Activated CD4-positive, alpha-beta T cell treated with anti-CD3 and anti-CD28 coated beads for 1 hour (primary cell): ENCODE measurements around the gene KLHL2.
"Not testable (repeated sequence)": the region's sequence is repeated elsewhere in the genome, so short reads cannot be mapped to it uniquely, and the experiment has no call there.

Experiments
- DNase-seq: peaks from one replicate; pipeline ENCODE4 v3.0.0-alpha.2; 2020

KLHL2 gene

GRCh38 chr4:165203541-165204461 is 3.6 kb upstream of the KLHL2 start:
- DNase-seq = no peak

- no peak for DNase-seq
These were observed 2.9 kb upstream of the KLHL2 start for GRCh38 chr4:165204462-165204830.

GRCh38 chr4:165207016-165207430 is 338 bp upstream of the KLHL2 start:
- DNase-seq = no peak

DNA sequence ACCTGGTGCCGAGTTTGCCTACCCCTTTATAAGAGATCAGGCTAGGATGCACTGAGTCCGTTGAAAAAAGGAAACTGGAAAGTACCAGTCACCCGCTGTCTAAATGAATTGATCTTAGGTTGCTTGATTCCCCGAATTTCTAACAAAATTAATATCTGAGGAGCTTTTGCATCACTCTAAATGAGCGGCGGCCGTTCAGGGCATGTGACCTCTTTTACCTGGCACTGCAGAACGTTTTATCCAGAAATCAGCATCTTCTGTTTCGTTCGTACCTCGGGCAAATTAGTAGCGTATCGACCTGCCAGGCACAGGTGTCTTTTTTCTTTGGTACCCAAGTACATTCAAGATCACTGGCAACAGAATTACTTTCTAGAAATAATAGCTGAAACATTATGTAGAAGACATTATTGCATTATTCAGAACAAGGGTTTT is 876 bp downstream of the KLHL2 start:
- no peak for DNase-seq

DNA sequence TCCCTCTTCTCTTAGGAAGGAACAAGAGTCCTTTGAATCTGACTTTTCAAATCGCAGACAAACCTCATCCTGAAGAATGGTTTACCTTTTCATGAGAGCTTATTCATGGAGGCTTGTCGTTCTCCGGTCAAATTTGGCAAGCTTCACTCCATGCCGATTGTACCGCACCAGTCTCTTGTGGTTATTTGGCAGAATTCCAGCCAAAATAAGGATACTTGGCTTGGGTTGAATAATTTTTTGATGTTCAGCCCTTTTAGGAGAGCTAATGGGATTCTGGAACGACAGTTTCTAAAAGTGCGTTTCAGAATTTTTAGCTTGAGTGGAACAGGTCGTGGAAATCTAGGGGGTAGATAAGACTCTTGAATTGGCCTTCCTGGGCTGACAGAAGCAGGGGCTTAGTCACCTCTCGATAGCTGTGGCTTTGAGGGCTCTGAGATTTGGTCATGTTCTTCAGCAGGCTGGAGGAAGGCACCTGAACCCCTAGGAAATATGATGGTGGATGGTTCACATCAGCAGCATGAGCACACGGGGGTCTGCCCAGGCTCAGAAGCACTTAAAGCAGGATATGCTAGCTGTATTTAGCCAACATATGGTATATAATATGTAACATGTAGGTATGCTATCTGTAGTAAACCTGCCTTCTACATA is 1.5 kb downstream of the KLHL2 start:
- no peak for DNase-seq

DNA sequence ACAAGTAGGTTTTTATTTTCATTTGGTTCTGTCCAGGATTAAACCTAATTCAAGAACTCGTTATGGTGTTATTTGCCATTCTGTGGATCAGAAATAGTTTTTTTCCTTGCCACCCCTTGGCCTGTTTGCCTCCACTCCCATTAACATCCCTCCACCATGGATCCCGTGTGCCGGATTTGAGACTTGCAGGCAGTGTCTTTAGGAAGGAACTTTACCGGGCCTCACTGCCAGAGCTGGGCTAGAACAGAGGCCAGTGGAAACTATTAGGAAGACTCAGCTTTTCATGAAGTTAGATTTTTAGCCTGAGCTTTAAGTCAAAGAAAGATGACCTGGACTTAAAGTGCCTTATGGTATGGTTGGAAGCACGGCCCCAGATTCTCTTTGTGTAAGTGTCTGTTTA is 2.4 kb downstream of the KLHL2 start:
- no peak for DNase-seq

GRCh38 chr4:165210566-165210965 is 3.2 kb downstream of the KLHL2 start:
- no peak for DNase-seq

GRCh38 chr4:165212647-165213046 is 5.3 kb downstream of the KLHL2 start:
- DNase-seq = not testable (repeated sequence)

DNA sequence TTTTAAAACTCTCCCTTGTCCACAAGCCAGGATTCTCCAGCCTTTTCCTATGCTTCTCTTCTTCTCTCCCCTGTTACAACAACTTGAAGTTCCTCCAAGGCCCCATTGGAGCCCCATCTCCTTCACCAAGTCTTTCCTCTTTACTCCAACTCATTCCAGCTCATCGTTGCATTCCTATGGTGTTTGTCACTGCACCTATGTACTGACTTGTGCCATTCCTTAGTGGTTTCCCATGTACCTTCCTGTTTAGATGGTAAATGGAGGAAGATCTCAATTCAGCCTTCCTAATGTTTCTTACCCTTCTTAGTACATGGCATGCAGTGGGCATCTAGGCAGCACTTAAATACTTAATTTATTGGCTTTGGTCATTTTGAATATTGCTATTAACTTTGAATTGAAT is 6.0 kb downstream of the KLHL2 start:
- not testable (repeated sequence) for DNase-seq

GRCh38 chr4:165213991-165214709 is 6.8 kb downstream of the KLHL2 start:
- not testable (repeated sequence) for DNase-seq

DNA sequence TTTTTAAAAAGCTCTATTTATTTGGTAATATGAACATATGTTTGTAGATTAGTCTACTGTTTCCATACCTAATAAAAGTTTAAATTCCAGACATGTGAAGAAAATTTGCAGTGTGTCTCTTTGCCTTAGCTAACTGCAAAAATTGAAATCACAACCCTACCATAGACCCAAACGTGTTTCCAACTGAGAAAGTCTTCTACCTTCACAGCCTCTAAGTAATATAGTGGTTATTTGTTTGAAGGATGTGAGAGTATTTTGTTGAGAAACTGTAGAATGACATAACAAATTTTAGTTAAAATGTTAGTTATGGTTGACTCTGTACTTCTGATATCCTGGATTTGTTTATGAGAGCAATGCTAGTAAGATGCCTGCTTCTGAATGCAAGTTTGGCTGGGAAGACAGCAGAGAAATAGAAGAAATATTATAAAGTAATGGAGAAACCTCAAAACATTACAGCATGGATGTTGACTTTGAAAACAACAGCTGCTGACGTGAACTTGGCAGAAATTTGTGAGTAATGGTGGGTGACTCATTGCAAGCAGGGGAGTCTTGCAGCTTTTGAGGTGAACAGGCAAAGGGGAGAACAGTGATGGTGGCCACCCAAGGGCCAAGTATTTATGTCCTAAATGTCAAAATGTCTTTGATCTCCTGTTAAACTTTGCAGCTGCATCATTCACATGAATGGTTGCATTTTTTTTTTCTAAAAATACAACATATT is 7.8 kb downstream of the KLHL2 start:
- not testable (repeated sequence) for DNase-seq

DNA sequence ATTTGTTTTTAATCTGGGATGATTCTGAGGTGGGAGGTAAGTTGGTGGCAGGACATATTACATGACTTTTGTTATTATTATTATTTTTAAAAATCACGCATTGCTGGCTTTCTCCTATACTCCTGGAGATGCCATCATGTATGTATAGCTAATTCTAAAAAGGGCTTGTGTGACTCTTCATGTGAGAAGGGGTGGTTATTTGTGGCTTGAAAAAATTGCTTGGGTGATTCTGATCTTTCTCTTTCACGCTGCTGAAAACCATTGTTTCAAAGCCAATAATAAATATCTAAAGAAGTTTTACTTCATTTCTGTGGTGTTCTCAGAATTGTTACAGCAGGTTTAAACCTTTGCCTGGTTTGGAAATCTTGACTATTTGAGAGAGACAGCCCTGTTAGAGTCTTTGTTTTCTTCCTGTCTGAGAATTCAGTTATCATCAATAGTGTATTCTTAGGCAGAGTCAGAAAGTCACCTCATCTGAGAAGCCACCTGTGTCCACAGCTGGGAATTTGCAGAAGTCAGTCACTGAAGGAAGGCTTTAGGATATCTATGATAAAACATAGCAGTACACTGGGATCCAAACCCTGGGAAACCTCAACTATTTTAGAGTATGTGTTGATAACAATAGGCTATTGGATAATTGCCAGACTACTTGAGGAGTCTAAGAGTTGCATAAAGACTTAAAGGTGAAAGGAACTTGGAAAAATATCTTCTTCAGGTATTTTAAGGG is 8.6 kb downstream of the KLHL2 start:
- not testable (repeated sequence) for DNase-seq

DNA sequence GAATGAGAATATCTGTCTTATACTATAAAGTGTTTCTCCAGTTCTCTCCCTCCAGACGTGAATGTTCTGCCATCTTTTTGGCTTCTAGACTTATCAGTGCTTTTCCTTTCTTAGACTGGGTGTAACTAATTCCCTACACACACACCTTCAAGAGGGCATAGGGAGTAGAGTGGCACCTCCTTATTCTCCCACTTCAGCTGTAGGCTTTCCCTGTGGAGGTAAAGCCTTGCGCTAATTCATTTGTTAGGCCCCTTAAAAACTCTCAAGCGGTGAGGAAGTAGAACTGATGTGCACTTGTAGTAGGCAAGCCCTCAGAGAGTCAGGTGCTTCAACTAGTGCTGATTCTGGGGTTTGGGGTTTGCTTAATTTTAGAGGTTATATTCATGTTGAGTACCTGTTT is 10.0 kb downstream of the KLHL2 start:
- DNase-seq = no peak

DNA sequence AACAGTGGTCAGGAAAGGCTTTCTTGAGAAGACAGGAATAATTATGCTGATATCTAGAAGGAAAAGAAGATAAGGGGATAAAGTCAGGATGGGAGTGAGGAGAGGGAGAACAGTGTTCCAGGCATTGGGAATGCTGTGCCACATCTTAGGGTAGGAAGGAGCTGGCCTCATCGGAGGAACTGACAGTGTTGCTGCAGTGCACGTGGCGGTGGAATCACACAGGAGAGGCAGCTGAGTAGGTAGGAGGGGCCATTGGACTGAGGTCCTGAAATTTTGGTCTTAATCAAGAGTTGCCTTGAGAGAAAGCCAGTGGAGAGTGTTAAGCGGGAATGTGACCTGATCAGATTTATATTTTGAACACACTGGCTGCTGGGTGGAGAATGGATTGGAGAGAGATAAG is 13.9 kb downstream of the KLHL2 start:
- DNase-seq = not testable (repeated sequence)

- not testable (repeated sequence) for DNase-seq
These were observed 14.8 kb downstream of the KLHL2 start for GRCh38 chr4:165221993-165222650.

- no peak for DNase-seq
These were observed 15.3 kb downstream of the KLHL2 start for GRCh38 chr4:165222651-165222994.

DNA sequence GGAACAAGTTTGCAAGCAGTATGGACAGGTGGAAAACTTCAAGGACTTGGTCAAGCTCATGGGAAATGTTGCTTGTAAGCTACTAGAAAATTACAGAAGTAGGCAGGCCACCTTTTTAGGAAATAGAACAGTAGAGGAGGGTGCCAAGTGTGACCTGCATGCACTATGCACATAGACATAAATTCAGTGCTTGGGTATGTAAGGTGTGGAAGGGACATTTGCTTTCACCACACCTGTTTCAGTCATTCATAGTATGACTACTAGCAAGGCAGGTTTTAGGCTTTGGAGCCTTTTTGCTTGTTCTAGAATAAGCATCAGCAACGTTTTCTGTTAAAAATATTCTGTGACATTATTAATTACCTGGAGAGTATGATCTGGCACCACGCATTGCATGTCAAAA is 20.0 kb downstream of the KLHL2 start:
- not testable (repeated sequence) for DNase-seq

DNA sequence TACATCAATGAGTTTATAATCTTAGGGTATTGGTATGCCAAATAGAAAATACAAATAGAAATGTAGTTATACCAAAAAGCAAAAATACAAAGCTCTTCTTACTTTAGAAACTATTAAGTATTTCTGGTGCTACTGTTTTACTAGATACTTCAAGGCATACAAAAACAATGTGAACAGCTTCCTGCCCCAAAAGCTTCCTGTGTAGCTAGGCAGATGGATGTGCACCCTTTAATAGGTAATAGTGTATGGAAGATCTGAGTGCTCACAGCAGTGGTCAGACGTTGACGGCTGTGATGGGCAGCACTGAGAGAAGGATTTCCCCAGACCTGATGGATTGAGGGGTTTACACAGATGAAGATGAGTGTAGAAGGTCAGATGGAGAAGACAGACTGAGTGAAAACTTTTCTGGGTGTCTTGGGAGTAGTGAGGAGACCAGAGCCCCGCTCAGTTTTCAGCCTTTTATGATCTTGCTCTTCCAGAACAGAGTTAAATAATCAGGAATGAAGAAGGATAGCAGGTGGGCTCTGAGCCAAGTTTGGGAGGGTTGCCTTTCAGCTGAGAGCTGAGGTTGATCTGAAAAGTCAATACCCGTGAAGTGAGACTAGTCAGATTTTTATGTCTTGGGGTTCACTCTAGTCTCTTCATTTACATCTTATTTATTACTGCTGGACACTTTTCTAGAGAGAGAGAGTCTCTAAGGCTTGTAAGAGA is 22.3 kb downstream of the KLHL2 start:
- not testable (repeated sequence) for DNase-seq

DNA sequence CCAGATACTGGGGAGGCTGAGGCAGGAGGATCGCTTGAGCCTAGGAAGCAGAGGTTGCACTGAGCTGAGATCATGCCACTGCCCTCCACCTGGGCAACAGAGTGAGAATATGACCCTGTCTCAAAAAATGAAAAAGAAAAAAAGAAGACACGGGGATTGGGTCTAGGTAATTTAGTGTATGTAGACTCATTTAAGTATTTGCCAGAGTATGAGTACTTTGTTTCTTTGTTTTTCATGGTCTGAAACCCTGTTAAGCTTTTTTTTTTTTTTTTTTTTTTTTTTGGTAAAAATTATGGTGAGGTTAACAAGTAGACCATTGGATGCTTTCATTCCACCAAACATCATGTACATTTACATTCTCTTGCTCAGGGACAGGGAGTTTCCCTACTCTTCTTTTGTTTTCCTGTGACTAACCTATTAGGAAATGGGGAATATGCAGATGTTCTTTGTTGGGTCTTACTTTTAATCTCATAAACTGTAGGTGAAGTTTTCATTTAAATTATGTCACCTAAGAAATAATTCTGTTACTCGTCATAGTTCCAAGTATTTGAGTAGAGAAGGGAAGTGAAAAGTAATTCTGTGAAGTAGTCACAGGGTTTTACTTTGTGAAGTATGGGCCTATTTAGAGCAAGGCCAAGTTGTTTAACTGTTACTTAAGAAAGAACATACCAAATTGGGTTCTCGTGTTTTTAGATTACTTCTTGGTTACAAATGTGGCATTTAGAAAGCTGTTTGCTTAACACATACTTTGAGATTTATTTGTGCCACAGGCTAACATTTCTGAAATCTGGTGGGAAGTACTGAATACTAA is 25.5 kb downstream of the KLHL2 start:
- not testable (repeated sequence) for DNase-seq

DNA sequence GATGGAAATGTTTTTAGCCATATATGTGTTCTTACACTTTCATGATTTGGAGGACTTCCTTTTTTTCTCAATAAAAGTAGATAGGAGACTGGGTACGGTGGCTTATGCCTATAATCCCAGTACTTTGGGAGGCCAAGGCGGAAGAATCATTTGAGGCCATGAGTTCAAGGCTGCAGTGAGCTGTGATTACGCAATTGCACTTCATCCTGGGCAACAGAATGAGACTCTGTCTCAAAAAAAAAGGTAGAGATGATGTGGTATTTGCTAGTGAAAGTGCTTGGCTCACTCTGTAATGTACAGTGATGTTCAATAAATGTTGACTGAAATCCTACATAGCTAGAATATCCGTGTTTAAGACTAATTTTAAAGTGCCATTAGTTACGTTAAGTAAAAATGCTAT is 27.4 kb downstream of the KLHL2 start:
- DNase-seq = no peak
